ENCODE measurements around the gene FAM117A. TPM values are rescaled to one million over a fixed set of nuclear protein-coding genes. Genes with fewer than 3 reads are reported as not detected.
A peak's percentile ranks its signal among the peaks of the same experiment; 100 is the strongest.

Gene FAM117A
- total and polyA plus RNA-seq, 4 donors, result 3.0 to 9.5 (median 6.3) TPM

DNA sequence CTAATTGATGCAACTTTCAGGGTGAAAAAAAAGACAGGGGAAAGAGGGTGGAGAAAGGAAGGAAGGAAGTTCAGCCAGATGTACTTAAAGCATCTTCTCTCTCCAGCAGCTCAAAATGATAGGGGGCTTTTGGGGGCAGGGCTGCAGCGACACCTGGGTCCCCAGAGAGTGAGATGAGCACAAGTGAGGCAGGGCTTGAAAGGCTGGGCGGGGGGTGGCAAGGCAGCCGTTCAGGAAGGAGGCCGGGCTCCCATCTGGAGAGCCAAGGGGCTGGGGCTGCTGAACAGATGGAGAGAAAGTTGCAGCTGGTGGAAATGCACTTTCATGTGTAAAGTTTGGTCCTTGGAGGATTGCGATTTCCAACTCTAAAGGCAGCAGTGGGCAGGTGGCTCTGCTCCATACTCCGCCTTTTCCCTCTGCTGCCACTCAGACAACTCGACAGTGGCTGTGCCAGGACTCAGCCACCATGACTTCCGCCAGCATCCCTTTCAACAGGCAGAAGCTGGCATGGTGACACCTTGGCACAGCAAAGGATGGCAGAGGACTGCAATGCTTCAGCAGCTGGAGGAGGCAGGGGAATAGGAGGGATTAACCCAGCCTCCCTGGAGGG, 63.9 kb downstream of the FAM117A start:
- Histone ChIP-seq H3K36me3 (ENCODE audit: control insufficient read depth, insufficient read depth, low read length) (peaks cover 47% of the 10 kb centered on the region), H3K27me3 (ENCODE audit: control insufficient read depth, insufficient read depth, low read length) (peaks cover under 1% of the 10 kb centered on the region), H3K4me1 (ENCODE audit: control insufficient read depth, insufficient read depth, low read length) (peaks cover 6% of the 10 kb centered on the region), H3K4me3 (ENCODE audit: low read depth, low read length) (no peak overlapping the region), H3K27ac (ENCODE audit: low read depth, low read length) (no peak overlapping the region), H3K9me3 (ENCODE audit: control insufficient read depth, insufficient read depth, low read length) (no peaks in the 10 kb centered on the region)
- WGBS (ENCODE audit: insufficient coverage), result 45% methylated on average over 5 of the region's 8 CpGs
- peak in 2 of 6 donors; percentile 39 to 68 for DNase-seq (ENCODE audit: low read depth in 4 of 6, low spot score in 6 of 6)

DNA sequence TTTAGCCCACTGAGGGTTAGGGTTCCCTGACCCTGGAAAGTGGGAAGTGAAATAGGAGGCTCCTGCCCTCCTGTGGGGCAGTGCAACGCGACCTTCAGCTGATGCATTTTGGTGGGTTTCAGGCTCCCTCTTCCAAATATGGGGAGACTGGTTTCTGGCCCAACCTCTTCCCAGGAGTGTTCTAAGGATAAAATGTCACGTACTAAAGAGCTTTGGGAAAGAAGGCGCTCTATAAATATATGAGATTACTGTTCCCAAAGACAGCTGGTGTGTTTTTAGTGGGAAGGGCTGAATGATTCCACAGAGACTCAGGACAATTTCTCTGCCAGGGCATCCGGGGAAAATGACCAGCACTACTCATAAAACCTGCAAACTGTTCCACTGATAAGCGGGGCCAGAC, 65.9 kb downstream of the FAM117A start:
- no peaks in the 10 kb centered on the region for H3K9me3 ChIP-seq (ENCODE audit: control insufficient read depth, insufficient read depth, low read length)
- peaks cover 28% of the 10 kb centered on the region for H3K36me3 ChIP-seq (ENCODE audit: control insufficient read depth, insufficient read depth, low read length)
- H3K4me1 ChIP-seq (ENCODE audit: control insufficient read depth, insufficient read depth, low read length), result peaks cover 9% of the 10 kb centered on the region
- H3K27me3 ChIP-seq (ENCODE audit: control insufficient read depth, insufficient read depth, low read length), result peaks cover 8% of the 10 kb centered on the region
- no peak overlapping the region for H3K4me3 ChIP-seq (ENCODE audit: low read depth, low read length)
- DNase-seq (ENCODE audit: low read depth in 4 of 6, low spot score in 6 of 6), result no peak
- H3K27ac ChIP-seq (ENCODE audit: low read depth, low read length), result no peak overlapping the region
- 88% methylated on average over 2 of the region's 6 CpGs for WGBS (ENCODE audit: insufficient coverage)

DNA sequence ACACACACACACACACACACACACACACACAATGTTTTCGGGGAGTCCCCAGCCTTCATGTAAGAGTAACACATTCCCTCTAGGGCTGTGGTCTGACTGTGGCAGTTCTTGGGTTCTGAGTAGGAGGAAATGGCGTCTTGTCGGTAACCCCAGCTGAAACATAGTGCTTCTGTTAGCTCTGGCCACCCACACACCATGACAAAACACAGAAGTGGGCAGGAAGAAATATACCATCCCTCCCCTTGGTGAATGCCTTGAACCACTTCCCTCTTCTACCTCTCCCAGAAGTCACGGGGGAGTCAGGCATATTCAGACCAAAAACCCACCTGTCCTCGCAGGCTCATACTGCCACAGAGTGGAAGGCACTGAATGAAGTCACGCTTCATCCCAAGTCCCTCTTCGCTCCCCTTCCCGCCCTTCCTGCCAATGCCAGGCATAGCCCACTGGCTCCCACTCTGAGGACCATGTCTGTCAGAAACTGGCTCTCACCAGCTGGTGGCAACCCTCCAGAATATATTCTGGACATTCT, 67.6 kb downstream of the FAM117A start:
- Histone ChIP-seq H3K27ac (ENCODE audit: low read depth, low read length) (no peak overlapping the region), H3K27me3 (ENCODE audit: control insufficient read depth, insufficient read depth, low read length) (peaks cover 17% of the 10 kb centered on the region), H3K4me1 (ENCODE audit: control insufficient read depth, insufficient read depth, low read length) (peaks cover 9% of the 10 kb centered on the region), H3K4me3 (ENCODE audit: low read depth, low read length) (no peak overlapping the region), H3K9me3 (ENCODE audit: control insufficient read depth, insufficient read depth, low read length) (no peaks in the 10 kb centered on the region), H3K36me3 (ENCODE audit: control insufficient read depth, insufficient read depth, low read length) (peaks cover 13% of the 10 kb centered on the region)
- DNase-seq (ENCODE audit: low read depth in 4 of 6, low spot score in 6 of 6), result no peak
- 82% methylated on average over 5 of the region's 8 CpGs for WGBS (ENCODE audit: insufficient coverage)

DNA sequence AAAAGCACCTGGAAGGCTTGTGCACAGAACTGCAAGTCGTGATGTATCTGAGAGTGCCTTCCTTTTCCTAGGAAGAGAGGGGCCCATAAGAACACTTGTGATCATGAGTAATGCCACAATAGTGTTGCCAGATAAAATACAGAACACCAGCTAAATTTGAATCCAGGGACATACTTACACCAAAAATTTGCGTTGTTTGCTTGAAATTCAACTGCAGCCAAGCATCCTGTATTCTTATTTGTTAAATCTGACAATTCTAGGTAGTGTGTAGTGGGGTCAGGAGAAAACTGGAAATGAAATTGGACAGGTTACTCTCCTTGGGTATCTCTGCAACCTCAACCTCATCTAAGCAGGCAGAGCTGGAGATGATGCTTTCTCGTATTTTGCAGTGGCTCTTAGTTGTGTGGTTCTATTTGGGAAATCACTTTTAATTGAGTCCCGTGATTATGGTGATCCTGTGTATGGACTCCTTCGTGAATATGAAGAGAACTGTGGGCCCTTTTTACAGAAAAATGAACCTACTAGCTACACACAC, 68.2 kb downstream of the FAM117A start:
- Histone ChIP-seq H3K27me3 (ENCODE audit: control insufficient read depth, insufficient read depth, low read length) (peaks cover 17% of the 10 kb centered on the region), H3K9me3 (ENCODE audit: control insufficient read depth, insufficient read depth, low read length) (no peaks in the 10 kb centered on the region), H3K36me3 (ENCODE audit: control insufficient read depth, insufficient read depth, low read length) (peaks cover 10% of the 10 kb centered on the region), H3K4me1 (ENCODE audit: control insufficient read depth, insufficient read depth, low read length) (peaks cover 12% of the 10 kb centered on the region), H3K4me3 (ENCODE audit: low read depth, low read length) (no peak overlapping the region), H3K27ac (ENCODE audit: low read depth, low read length) (no peak overlapping the region)
- no peak for DNase-seq (ENCODE audit: low read depth in 4 of 6, low spot score in 6 of 6)
- WGBS (ENCODE audit: insufficient coverage), result 0% methylated on average over 1 of the region's 5 CpGs

DNA sequence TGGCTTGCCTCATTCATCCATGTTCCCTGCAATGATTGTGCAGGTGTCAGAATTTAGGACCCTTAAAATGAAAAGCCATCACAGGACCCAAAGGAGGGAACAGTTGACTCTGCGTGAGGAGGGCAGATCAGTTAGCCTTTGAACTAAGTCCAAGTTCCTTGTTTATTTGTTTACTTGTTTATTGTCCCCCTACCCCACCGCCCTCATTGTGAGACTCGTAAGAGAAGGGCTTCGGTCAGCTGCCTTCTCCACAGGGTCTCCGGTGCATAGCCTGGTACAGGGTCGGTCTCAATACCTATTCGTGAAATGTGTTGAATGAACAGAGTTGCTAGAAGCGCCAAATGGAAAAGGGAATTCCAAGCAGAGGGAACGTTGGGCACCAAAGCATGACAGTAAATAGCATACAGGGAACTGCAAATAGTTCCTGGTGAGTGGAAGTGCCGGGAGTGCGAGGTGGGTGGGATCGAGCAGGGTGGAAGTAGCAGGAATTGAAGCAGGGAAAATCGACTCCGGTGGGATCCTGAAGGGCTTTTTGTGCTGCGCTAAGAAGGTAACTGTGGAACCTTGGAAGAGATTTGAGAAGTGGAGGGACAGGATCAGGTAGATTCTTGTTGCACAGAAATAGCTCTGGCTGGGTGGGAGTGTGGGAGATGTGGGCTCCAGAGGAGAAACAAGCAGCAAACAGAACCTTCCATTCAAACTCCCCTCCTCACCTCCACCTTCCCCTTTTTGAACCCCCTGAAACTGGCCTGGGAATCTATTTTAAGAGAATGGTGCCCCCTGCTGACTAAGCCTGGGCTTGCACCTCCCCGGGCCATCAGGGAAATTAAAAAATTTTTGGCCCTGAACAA, 68.9 kb downstream of the FAM117A start:
- peak in 3 of 6 donors; percentile 39 to 82 (median 68) for DNase-seq (ENCODE audit: low read depth in 4 of 6, low spot score in 6 of 6)
- Histone ChIP-seq H3K36me3 (ENCODE audit: control insufficient read depth, insufficient read depth, low read length) (peaks cover 3% of the 10 kb centered on the region), H3K27me3 (ENCODE audit: control insufficient read depth, insufficient read depth, low read length) (peaks cover 20% of the 10 kb centered on the region), H3K4me1 (ENCODE audit: control insufficient read depth, insufficient read depth, low read length) (peaks cover 9% of the 10 kb centered on the region), H3K4me3 (ENCODE audit: low read depth, low read length) (no peak overlapping the region), H3K9me3 (ENCODE audit: control insufficient read depth, insufficient read depth, low read length) (no peaks in the 10 kb centered on the region), H3K27ac (ENCODE audit: low read depth, low read length) (no peak overlapping the region)
- 17% methylated on average over 14 of the region's 16 CpGs for WGBS (ENCODE audit: insufficient coverage)

DNA sequence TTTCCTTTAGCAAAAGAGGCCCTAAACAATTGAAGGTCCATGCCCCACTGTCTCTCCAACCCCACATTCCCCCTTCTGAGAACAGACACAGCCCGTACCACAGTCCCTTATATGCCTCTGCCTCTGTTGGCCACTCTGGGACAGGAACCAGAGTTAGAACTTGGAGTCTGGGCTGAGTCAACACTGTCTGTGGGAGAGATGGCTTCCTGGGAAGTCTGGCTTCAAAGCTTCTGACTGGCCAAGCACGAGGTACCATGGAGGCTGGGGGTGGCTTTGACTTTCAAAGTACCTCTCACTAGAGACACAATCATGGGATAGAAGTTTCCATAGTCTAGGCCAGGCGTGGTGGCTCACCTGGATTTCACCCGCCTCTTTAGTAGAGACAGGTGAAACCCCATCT, 71.2 kb downstream of the FAM117A start:
- 83% methylated on average over 1 of the region's 4 CpGs for WGBS (ENCODE audit: insufficient coverage)
- H3K27me3 ChIP-seq (ENCODE audit: control insufficient read depth, insufficient read depth, low read length), result peaks cover 25% of the 10 kb centered on the region

DNA sequence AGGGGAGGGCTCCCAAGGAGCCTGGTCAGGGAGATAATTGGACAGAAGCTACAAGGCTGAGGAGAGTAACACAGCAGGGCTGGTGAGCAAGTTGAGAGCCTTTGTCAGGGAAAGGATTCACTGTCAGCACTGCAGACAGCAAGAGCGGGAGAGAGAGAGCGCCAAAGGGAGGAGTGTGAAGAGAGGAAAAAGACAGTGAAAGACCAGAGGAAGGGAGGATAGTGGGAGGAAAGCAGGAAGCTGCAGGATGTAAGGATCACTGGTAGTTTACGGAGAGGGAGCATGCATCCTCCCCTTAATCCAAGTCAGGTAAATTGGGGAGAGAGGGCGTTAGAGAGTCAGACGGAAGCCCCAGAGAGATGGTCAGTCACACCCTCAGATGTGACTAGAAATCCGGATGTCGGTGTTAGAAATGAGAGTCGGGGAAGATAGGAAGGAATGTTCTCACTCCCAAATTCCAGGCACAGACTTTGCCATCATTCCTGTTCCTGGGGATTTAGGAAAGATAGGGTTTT, 72.2 kb downstream of the FAM117A start:
- WGBS (ENCODE audit: insufficient coverage), result 75% methylated on average over 2 of the region's 8 CpGs
- Histone ChIP-seq H3K4me1 (ENCODE audit: control insufficient read depth, insufficient read depth, low read length) (peaks cover 11% of the 10 kb centered on the region), H3K27ac (ENCODE audit: low read depth, low read length) (peak overlapping the region; percentile 29), H3K27me3 (ENCODE audit: control insufficient read depth, insufficient read depth, low read length) (peaks cover 25% of the 10 kb centered on the region), H3K4me3 (ENCODE audit: low read depth, low read length) (no peak overlapping the region), H3K9me3 (ENCODE audit: control insufficient read depth, insufficient read depth, low read length) (no peaks in the 10 kb centered on the region), H3K36me3 (ENCODE audit: control insufficient read depth, insufficient read depth, low read length) (no peaks in the 10 kb centered on the region)
- no peak for DNase-seq (ENCODE audit: low read depth in 4 of 6, low spot score in 6 of 6)

More for the DNA sequence above, 71.2 kb downstream of the FAM117A start:
- H3K4me1 ChIP-seq (ENCODE audit: control insufficient read depth, insufficient read depth, low read length), result peaks cover 8% of the 10 kb centered on the region
- no peaks in the 10 kb centered on the region for H3K9me3 ChIP-seq (ENCODE audit: control insufficient read depth, insufficient read depth, low read length)
- H3K4me3 ChIP-seq (ENCODE audit: low read depth, low read length), result no peak overlapping the region
- H3K27ac ChIP-seq (ENCODE audit: low read depth, low read length), result no peak overlapping the region
- no peak for DNase-seq (ENCODE audit: low read depth in 4 of 6, low spot score in 6 of 6)
- no peaks in the 10 kb centered on the region for H3K36me3 ChIP-seq (ENCODE audit: control insufficient read depth, insufficient read depth, low read length)

- DNase-seq (ENCODE audit: low read depth in 4 of 6, low spot score in 6 of 6), result peak in 1 of 6 donors; percentile 67
- no peaks in the 10 kb centered on the region for H3K36me3 ChIP-seq (ENCODE audit: control insufficient read depth, insufficient read depth, low read length)
- H3K27ac ChIP-seq (ENCODE audit: low read depth, low read length), result no peak overlapping the region
- H3K27me3 ChIP-seq (ENCODE audit: control insufficient read depth, insufficient read depth, low read length), result peaks cover 25% of the 10 kb centered on the region
- H3K9me3 ChIP-seq (ENCODE audit: control insufficient read depth, insufficient read depth, low read length), result no peaks in the 10 kb centered on the region
- 73% methylated on average over 8 of the region's 9 CpGs for WGBS (ENCODE audit: insufficient coverage)
- H3K4me1 ChIP-seq (ENCODE audit: control insufficient read depth, insufficient read depth, low read length), result peaks cover 11% of the 10 kb centered on the region
- no peak overlapping the region for H3K4me3 ChIP-seq (ENCODE audit: low read depth, low read length)
These were observed 72.8 kb downstream of the FAM117A start for GRCh38 chr17:49691086-49691676.

DNA sequence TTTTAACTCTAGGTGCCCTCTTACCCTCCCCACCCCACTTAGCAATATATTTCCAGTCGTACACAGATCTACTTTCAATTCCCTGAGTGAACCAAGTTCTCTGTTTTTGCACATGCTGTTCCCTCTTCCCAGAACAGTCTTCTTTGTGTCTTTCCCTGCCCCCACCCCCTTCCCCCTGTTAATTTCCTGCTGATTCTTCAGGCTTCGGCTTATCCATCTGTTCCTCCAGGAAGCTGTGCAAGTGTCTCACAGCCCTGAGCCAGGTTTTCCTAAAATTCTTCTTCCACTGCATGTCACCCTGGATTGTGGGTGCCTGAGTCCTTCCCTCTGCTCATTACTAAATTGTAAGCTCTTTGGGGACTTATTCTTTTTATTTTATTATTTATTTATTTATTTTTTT, 73.7 kb downstream of the FAM117A start:
- Histone ChIP-seq H3K4me1 (ENCODE audit: control insufficient read depth, insufficient read depth, low read length) (peaks cover 10% of the 10 kb centered on the region), H3K4me3 (ENCODE audit: low read depth, low read length) (no peak overlapping the region), H3K27ac (ENCODE audit: low read depth, low read length) (no peak overlapping the region), H3K36me3 (ENCODE audit: control insufficient read depth, insufficient read depth, low read length) (no peaks in the 10 kb centered on the region), H3K9me3 (ENCODE audit: control insufficient read depth, insufficient read depth, low read length) (no peaks in the 10 kb centered on the region), H3K27me3 (ENCODE audit: control insufficient read depth, insufficient read depth, low read length) (peaks cover 25% of the 10 kb centered on the region)
- 58% methylated on average over 2 of the region's 2 CpGs for WGBS (ENCODE audit: insufficient coverage)
- no peak for DNase-seq (ENCODE audit: low read depth in 4 of 6, low spot score in 6 of 6)
